Measurements from ENCODE around the gene ODAD2.

ODAD2 gene

DNA sequence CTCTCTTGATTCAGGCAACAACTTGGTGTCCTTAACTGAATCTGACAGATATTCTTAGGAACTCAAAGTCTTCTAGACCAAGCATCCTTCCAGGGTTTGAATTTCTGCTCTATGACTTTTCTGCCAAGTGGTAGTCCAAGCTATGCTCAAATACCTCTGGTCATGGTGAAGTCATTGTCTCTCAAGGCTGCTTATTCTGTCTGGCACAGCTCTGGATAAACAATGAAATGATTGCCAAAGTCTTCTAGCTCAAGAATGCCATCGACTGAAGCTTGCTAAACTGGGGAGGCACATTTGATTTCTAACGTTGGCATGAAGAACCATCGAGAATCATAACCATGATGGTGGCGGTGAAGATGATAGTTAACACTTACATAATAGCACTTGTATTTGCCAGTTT, 137.1 kb downstream of the ODAD2 start:
- no peak for DNase-seq (ENCODE audit: low spot score)
- TF ChIP-seq CTCF (conservative IDR thresholded peaks at IDR 0.05; ENCODE audit: low read depth): no peak
- ChIA-PET CTCF (no interaction called here), POLR2A (ENCODE audit: low non-redundant PET) (no interaction called here)
- H3K27ac ChIP-seq: no peak overlapping the region

DNA sequence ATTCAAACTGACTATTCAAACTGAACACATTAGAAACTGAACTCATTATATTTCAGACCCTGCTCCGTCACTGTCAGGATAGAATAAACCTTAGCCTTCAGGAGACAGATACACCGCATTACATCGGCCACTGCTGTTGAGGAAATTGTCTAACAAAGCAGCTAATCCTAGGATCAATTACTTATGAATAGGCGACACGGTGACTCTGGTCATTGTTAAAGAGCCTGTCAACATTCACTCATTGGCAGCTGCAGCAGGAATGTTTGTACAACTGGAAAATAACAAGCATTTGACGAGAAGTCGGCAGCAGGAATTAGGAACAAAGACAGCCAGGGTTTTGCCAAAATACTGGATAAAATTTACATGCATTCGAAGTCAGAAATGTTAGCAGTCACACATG, 141.3 kb downstream of the ODAD2 start:
- POLR2A ChIA-PET (ENCODE audit: low non-redundant PET): no interaction called here
- no peak for TF ChIP-seq CTCF (conservative IDR thresholded peaks at IDR 0.05; ENCODE audit: low read depth)
- DNase-seq (ENCODE audit: low spot score): no peak
- CTCF ChIA-PET: no interaction called here
- H3K27ac ChIP-seq: no peak overlapping the region

DNA sequence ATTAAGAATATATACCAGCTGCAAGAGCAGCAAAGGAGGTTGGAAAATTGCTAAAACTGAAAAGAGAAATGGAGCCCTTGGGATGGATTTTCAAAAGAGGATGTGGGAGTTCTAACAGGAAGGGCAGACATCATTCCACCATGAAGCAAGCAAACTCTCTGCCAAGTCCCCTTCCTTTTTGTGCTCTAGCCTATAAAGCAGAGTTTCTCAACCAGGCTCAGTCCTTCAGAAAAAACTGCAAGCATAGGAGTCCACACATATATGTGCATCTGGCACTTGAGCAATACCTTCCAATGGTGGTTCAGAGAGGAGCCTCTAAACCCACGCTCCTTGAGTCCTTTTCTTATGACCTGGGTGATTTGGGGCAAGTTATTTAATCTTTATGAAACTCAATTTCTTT, 154.7 kb downstream of the ODAD2 start:
- no peak for DNase-seq (ENCODE audit: low spot score)
- H3K27ac ChIP-seq: no peak overlapping the region
- no peak for TF ChIP-seq CTCF (conservative IDR thresholded peaks at IDR 0.05; ENCODE audit: low read depth)
- CTCF ChIA-PET: no interaction called here
- POLR2A ChIA-PET (ENCODE audit: low non-redundant PET): no interaction called here

- CTCF ChIA-PET: no interaction called here
- TF ChIP-seq CTCF (conservative IDR thresholded peaks at IDR 0.05; ENCODE audit: low read depth): no peak
- POLR2A ChIA-PET (ENCODE audit: low non-redundant PET): no interaction called here
- no peak overlapping the region for H3K27ac ChIP-seq
- no peak for DNase-seq (ENCODE audit: low spot score)
Measured at GRCh38 chr10:27838901-27839300, 160.0 kb downstream of the ODAD2 start.

DNA sequence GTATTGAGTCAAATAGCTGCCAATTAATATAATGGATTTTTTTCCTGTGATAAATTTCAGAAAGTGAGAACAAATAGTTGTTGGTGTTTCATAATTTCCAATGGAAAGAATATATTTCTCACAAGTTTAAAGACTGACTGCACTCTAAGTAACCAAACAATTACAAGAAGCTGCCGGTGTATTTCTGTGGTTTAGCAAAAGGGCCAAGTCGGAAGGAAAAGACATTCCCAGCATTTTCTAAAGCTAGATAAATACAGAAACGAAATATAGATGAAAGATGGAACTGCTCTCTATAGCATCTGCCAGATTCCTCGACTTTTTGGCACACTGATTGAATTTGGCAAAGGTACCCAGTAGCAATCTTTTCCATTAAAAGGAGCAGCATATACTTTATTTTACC, 160.5 kb downstream of the ODAD2 start:
- no peak for DNase-seq (ENCODE audit: low spot score)

GRCh38 chr10:27834476-27834875, 164.4 kb downstream of the ODAD2 start:
- H3K27ac ChIP-seq: no peak overlapping the region
- no peak for TF ChIP-seq CTCF (conservative IDR thresholded peaks at IDR 0.05; ENCODE audit: low read depth)
- DNase-seq (ENCODE audit: low spot score): no peak
- ChIA-PET POLR2A (ENCODE audit: low non-redundant PET) (no interaction called here), CTCF (no interaction called here)

More for the DNA sequence above, 160.5 kb downstream of the ODAD2 start:
- H3K27ac ChIP-seq: no peak overlapping the region
- POLR2A ChIA-PET (ENCODE audit: low non-redundant PET): no interaction called here
- CTCF ChIA-PET: no interaction called here
- TF ChIP-seq CTCF (conservative IDR thresholded peaks at IDR 0.05; ENCODE audit: low read depth): no peak

DNA sequence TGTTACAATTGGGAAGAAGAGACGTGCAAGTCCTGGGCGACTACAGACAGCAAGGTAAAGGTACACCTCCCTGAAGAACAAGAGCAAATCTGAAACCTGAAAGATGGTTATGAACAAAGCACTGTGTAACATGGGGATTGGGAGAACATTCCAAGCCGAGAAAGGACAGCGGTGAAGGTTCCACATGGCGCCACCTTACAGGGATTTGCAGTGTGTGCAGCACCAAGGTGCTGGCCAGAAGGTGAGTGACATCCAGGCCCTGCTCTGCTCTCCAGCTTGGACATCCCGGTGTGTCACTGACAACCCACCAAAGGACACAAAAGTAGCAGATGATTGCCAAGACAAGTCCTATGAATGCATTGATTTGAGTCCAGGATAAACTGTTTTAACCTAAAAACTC, 165.1 kb downstream of the ODAD2 start:
- TF ChIP-seq CTCF (conservative IDR thresholded peaks at IDR 0.05; ENCODE audit: low read depth): no peak
- no peak for DNase-seq (ENCODE audit: low spot score)
- POLR2A ChIA-PET (ENCODE audit: low non-redundant PET): no interaction called here
- H3K27ac ChIP-seq: no peak overlapping the region
- CTCF ChIA-PET: no interaction called here
